HT1080 (cell line): Measurements from ENCODE around the gene SLC41A1. TPM values are rescaled to one million over a fixed set of nuclear protein-coding genes. Genes with fewer than 3 reads are reported as not detected.
"Not testable (repeated sequence)": the region's sequence is repeated elsewhere in the genome, so short reads cannot be mapped to it uniquely, and the experiment has no call there.

ENCODE experiments used
- DNase-seq: peaks from one replicate; pipeline ENCODE4 v3.0.0-alpha.2; 2015; ENCODE audit warnings: low read depth
- total RNA-seq: library from RNA; depleted of rRNA; stranded (reverse); fragments of >200 nt; shearing (Covaris generic); gene quantifications from 2 replicates; pipeline ENCODE4 v1.2.3, GENCODE V29; 2014

SLC41A1 gene
- total RNA-seq, 1 experiment from 2014 or later: 17.5 TPM

DNA sequence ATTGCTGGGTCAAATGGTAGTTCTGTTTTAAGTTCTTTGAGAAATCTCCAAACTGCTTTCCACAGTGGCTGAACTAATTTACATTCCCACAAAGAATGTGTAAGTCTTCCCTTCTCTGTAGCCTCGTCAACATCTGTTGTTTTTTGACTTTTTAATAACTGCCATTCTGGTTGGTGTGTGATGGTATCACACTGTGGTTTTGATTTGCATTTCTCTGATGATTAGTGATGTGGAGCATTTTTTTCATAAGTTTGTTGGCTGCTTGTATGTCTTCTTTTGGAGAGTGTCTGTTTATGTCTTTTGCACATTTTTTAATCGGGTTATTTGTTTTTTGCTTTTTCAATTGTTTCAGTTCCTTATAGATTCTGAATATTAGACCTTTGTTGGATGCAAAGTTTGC lies 10.3 kb upstream of the SLC41A1 start:
- DNase-seq: not testable (repeated sequence)

DNA sequence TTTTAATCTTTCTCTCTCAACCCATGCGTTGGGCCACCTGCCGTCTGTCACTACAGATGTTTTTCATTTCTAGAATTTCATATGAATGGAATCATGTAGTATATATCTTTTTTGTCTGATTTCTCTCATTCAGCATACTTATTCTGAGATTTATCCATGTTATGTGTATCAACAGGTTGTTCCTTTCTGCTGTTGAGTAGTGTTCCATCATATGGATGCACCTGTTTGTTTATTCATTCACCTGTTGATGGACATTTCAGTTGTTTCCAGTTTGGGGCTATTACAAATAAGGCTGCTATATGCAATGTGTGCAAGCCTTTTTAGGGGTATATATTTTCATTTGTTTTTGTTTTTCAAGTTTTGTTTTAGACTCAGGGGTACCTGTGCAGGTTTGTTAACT lies 9.4 kb upstream of the SLC41A1 start:
- no peak for DNase-seq

DNA sequence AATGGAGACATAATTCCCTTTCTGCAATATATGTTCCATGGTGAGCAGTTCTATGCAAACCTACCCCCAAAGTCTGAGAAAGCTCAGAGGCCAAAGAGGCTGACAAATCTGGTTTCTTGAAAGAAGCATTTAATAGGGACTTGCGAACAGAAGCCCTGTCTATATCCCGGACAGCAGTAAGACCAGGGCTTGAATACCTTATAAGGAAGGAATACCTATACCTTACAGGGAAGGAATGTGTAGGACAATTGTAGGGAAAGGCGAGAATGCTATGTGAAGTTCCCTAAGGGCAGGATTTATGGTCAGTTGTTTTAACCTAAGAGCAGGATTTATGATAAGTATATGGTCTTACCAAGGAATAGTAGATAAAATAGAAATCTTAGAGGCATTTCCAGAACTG lies 5.0 kb upstream of the SLC41A1 start:
- DNase-seq: no peak

DNA sequence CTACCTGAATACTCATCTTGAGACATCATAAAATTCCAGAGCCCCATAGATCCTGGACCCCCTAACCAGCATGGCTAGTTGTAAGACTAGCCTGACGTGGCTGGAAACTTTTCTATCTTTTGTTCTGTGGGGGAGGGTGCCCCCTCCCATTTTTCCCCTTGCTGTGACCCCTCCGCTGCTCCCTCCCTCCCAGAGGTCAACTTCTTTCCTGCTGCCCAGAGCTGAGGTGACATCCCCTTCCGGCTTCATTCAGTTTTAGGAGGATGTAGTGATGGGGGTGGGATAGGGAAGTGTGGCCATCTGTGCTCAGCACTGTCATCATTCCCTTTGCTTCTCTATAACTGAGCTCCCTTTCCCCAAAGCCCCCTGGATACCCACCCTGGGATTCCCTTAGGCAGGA lies 4.4 kb upstream of the SLC41A1 start:
- no peak for DNase-seq

DNA sequence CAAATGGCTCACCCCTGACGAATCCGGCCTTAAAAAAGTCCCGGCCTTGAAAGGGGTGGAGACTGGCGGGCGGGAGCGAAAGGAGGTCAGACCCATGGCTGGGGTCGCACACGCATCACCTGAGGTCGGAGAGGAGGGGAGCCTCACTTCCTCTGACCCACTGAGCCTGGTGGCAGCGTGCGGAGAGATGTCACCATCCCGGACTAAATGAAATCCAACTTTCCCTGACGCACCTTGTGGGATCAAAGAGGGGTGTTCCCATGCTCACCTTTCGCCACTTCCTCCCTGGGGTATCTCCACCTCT lies 709 bp upstream of the SLC41A1 start:
- no peak for DNase-seq

DNA sequence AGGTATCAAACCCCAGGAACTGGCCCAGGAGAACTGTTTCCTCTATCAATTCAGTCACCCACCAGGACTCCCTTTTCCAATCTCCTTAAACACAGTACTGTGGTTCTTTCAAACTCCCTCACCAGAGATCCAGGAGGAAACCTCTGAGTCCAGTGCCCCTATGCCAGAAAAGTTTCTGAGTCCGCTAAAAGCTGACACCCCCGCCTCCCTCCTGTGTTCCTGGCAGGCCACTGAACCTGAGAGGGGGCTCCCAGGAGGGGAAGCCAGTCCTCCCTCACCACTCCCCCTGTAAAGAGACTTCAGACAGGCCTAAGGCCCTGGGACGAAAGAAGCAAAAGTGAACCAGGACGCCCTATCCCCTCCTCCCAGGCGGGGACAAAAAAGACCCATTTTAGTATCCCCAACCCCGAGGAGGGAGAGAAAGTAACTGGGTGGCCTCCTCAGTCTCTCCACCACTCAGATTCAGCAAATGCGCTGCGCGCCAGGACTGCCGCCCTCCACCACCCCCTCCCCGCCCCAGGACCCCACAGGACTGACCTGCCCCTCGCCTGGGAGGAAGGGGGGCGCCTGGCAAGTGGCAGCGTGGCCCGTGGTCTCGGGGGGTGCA lies 624 bp downstream of the SLC41A1 start:
- no peak for DNase-seq

DNA sequence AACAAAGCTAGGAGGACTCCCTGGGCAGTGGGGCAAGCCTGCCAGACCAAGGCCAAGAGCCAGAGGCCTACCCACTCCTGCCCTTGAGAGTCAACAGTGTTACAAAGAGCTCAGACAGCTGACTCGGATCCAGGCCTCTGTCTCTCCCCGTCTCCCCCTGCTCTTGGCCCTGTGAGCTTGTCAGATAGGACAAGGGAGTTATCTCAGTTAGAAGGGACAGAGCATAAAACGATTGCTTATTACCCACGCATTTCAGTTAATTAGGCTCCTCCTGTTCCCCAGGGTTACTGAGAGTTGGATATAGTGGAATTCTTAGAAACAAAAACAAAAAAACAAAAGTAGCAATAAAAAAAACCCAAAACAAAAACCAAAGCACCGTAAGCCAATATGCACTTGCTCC lies 1.3 kb downstream of the SLC41A1 start:
- no peak for DNase-seq

DNA sequence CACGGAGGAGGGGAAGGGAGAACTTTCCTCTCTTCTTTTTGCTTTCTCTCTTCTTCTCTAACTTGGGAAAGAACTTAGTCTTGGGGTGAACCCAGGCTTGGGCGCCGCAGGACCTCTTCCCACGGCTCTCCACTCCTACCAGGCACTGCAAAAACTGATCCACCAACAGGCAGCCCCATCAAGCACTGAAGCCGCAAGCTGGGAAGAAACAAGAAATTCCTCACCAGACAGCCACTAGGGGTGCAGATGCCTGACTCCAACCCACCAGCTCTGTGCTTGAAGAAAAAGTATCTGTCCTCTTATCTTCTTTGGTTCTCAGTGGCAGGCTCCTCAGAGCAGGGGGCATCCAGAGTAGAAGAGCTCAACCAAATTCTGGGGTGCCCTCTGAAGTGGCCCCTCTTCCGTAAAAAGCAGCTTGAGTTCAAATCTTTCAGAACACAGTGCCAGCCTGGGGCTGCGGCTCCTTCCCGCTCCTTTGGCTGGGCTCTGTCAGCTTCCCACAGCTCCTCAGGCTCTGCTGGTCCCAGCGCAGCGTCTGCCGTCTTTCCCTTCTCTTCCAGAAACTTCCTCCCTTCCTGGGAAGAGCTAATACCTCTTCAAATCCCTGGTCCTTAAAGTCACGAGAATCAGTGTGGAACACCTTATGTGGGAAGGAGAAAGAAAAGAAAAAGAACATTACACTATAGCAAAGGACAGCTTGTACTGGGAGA lies 2.4 kb downstream of the SLC41A1 start:
- peak; percentile 12 for DNase-seq

DNA sequence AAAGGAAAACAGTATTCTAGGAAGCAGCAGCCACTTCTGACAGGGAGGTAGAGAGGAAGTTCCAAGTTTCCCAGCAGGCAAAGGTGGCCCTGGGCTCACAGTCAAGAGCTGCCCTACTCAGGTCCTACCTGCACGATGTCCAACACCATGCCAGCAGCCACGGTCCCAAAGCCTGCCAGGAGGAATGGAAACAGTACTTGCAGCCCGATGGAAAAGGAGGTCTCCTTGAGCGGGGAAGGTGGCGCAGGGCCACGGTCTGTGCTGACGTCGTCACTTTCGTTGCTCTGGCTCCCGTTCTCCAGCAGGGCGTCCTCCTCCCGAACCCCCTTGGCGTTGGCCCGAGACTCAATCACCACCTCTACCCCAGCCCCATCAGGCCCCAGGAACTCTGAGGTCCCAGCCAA lies 3.1 kb downstream of the SLC41A1 start:
- DNase-seq: no peak

DNA sequence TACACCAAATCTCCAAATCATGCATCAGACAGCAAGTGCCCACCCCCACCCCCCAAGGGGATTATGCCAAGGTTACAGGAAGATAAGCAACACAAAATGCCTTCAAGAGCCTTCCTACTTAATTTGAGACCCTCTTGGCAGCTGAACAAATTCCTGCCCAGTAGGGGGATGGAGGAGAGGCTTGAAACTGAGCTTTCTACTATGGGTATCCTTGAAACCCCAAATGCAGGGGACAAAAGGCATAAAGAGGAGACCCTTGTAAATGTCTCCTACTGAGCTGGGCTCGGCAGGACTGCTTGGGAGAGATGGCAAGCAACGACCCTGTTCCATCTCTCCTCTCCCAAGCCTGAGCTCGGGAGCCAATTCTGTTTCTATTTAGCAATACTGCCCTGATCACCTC lies 3.5 kb downstream of the SLC41A1 start:
- no peak for DNase-seq

DNA sequence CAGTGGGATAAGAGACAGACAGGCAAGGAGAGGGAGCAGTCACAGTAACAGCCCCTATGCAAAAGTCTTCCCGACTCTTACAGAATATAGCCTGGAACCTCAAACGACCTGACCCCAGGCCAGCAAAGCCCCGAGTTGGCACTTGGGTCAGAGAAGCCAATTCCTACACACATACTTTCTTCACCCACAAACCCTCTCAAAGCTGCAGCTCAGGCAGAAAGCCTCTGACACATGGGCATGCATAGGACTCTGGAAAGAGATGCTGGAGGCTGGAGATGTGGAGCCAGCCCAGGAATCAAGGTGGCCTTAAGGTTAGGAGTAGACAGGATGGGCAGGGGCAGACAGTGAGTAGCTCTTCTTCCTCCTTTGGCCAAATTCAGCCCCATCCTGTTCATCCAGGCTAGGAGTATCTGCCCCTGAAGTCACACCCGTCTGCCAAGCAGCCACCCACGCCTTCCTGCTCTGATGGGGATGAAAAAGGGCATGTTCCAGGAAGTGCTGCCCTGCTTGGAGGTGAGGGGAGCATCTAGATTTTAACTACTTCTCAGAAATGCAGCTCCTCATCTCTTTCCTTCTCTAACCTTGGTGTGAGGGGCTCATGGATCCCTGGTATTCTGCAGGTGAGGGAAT lies 7.8 kb downstream of the SLC41A1 start:
- DNase-seq: no peak

DNA sequence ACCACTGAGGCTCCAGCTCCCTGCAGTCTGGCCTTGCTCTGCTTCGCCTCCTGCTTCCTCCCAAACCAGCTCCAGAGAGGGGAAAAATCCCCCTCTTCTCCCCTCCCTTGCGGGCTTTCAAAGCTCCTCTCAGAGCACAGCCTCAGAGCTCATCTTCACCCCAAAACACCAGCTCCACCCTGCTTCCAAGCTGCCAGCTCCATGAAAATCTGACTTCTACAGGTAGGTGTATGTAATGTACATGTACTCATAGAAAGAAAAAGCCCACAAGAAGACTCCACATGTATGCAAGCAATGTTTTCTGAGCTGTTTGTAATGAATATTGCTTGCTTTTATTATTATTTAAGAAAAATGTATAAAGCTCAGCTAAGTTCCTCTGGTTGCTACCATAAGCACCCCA lies 8.4 kb downstream of the SLC41A1 start:
- no peak for DNase-seq

DNA sequence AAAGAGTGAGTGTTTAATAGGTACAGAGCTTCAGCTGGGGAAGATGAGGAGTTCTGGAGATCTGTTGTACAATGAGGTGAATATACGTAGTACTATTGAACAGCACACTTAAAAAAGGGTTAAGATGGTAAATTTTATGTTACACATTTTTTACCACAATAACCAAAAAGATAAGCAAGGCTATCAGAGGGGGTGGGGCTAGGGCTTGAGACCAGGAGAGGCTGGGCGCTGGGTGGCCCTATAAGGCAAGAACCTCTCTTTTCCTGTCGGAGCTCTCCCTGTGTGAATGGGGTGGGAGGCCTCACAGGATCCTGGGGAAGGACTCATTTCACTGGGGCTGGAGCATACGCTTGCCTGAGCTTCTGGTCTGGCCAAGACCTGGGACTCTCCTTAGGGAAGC lies 9.0 kb downstream of the SLC41A1 start:
- no peak for DNase-seq

DNA sequence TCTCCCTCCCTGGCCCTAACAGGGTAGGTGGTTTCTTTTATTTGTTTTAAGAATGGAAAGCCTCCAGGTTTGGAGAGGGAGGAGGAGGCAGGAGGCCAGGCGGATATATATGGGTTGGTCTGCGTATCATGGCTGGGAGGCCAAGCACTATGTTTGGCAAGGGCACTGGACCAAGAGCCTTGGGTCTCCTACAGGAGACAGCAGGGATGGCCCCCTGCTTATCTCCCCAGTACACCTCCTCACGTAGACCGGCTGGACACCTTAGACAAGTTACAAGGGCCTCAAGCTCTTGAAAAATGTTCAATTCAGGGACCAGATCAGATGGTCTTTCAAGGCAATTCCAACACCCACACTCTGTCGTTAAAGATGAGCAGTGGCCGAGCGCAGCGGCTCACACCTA lies 10.9 kb downstream of the SLC41A1 start:
- no peak for DNase-seq

DNA sequence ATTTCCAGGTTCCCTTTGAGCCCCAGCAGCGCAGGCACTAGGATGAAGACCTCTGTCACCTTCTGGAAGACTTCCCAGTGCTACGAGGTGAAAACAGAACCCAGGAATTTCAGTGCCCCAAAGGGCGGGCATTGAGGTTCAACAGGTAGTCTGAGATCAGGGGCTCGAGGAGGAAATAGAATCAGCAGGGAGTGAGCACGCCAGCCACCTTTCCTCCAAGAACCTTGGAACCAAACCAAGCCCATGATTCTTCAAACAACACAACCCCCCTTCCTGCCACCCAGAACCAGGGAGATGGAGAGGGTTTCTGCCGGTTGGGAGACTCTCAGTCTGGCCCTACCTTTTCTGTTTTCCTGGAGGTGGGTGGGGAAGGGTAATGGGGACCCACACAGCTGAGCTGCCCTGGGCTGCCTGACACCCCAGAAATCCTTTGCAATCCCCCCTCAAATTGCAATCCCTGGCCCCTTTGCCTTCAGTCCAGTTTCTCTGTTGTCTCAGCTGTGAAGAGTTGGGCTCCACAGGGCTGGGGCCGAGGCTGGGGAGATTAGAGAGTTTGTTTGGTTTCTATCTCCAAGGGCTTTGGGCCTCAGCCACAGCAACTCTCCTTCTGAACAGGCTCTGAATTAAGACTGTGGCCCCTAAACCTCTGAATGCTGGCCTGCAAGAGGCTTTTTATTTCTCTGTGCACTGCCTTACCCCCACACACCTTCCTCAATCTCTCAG lies 11.9 kb downstream of the SLC41A1 start:
- no peak for DNase-seq

DNA sequence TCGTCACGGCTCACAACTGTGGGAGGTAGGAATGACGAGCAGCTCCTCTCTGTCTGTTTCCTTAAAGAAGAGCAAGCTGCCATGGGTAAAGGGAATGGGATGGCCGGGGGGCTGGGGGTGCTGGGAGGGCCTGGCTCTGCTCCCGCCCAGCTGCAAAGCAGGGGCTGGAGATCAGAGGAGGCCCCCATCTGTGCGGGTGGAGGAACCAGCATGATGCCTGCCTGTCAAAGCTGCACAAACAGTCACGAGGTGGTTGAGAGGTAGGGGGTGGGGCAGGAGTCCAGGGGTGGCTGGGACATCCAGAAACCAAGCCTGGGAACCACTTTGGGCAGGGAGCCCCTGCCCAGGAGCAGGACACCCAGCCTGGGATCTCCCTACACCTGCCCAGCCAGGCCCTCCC lies 12.6 kb downstream of the SLC41A1 start:
- no peak for DNase-seq

DNA sequence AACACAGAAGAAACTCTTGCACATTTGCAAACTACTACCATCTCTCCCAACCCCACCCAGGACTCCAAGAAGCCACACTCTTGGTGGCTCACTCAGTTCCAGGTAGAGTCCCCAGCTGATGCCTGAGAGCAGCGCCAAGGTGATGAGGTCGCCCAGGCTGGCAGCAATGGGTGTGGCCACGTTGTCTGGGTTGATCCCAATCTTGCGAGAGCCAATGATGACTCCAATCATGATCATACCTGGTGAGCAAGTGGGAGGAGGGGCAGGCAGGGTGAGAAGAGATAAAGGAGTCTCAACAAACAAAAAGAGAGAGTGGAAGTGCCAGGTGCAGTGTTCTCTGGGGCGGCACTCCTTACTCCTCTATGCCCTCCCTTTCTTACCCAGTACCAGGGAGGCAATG lies 14.4 kb downstream of the SLC41A1 start:
- no peak for DNase-seq

DNA sequence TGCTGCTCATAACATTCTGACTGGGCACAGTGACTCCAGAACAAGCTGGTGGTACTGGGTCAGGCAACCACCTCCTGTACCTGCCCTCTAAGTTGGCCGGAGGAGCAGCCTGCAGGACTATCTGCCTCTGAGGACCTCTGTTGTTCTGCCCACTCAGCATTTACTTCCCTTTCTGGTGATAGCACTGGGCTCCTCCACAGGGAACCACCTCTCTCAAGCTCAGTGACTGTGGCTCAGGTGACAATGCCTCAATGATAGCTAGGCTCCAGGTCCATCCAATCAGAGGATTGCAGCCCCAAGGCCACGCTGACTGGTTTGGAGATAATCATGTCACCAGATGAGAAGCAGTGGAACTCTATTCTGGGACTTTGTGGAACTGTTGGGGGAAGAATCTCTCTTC lies 15.8 kb downstream of the SLC41A1 start:
- no peak for DNase-seq

DNA sequence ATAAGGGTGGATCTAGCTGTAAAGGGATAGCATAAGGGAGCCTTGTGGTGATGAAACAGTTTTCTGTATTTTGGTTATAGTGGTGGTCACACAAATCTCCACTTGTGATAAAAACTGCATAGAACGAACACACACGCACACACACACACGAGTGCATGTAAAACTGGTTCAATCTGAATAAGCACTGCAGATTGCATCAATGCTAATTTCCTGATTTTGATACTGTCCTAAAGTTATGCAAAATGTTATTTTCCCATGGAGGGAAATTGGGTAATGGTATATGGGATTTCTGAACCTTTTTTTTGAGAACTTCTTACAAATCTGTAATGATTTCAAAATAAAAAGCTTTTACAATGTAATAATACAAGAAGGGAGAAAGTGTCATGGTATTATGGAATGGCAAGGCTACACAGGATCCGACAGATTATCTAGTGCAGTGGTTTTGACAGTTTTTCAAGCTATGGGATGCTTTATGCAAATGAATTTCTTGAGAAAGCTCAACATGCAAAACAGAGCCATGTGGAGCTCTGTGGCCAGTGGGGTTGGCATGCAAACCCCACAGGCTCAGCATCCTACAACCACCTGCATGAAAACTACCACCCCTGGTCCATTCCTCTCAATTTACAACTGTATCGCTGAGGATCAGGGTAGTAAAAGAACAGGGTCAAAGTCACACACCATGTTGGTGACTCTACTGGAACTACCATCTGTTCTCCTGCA lies 18.8 kb downstream of the SLC41A1 start:
- no peak for DNase-seq

DNA sequence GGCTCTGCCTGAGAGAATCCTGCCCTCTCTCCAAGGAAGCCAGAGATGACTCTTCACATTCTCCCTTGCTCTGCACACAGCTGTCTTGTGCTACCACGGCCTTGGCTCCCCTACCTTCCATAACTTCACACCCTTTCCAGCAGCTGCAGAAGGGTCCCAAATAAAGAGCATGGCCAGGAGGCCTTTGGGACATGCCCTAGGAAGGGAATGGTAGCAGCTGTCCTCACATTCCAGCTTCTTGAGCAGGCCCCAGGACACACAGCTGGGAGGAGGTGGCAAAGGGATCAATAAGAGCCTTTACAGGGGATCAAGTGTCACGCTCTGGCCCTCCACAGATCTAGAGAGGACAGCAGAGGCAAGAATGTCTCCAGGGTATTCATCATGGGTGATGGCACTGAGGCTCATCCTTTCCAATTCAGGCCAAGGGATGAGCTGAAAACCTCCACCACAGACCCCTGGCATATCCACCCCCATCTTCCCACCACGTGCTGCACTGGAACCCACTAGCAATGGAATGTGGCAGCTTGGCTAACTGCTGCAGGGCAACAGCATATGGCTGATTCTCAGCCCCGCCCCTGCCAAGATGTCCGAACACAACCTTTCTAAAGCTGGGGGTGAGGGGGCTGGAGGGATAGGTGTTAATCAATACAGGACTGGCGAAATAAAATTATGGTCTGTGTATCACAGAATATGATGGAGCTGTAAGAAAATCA lies 19.9 kb downstream of the SLC41A1 start:
- DNase-seq: no peak

DNA sequence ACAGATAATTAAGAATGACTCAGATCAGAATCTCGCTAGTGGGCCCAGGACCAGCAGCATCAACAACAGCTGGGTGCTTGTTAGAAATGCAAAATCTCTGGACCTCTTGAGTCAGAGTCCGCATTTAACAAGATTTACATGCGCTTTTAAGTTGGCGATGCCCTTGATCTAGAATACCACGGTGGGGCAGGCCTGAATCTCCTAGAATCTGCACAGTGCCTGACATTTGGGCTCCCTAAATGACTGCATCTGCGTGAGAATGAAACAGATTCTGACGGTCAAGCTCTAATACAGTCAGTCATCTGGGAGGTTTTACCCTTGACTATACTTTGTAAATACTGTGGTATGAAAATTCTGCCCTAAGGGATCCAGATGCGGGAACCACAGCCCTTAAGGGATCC lies 20.5 kb downstream of the SLC41A1 start:
- DNase-seq: no peak
